ENCODE data around the gene TCP11L2. TPM values are rescaled to one million over a fixed set of nuclear protein-coding genes. Genes with fewer than 3 reads are reported as not detected.

The TCP11L2 gene
- total RNA-seq, 2 experiments from 2014 or later, result 139 to 144 TPM

- H3K4me1 ChIP-seq (ENCODE audit: insufficient read depth, low read length), result peaks cover 39% of the 10 kb centered on the region
- peaks cover 82% of the 10 kb centered on the region for H3K36me3 Mint-ChIP-seq (ENCODE audit: low read depth)
- no peak overlapping the region for H3K4me3 Mint-ChIP-seq
- DNase-seq (no peak), ATAC-seq (ENCODE audit: poor library complexity) (no peak)
- no peaks in the 10 kb centered on the region for H3K27me3 Mint-ChIP-seq
- TF ChIP-seq, protein P1, sequence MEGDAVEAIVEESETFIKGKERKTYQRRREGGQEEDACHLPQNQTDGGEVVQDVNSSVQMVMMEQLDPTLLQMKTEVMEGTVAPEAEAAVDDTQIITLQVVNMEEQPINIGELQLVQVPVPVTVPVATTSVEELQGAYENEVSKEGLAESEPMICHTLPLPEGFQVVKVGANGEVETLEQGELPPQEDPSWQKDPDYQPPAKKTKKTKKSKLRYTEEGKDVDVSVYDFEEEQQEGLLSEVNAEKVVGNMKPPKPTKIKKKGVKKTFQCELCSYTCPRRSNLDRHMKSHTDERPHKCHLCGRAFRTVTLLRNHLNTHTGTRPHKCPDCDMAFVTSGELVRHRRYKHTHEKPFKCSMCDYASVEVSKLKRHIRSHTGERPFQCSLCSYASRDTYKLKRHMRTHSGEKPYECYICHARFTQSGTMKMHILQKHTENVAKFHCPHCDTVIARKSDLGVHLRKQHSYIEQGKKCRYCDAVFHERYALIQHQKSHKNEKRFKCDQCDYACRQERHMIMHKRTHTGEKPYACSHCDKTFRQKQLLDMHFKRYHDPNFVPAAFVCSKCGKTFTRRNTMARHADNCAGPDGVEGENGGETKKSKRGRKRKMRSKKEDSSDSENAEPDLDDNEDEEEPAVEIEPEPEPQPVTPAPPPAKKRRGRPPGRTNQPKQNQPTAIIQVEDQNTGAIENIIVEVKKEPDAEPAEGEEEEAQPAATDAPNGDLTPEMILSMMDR (IDR thresholded peaks at IDR 0.05), result no peak
- ChIA-PET POLR2A (interaction anchor here (1.0 to 1.4 kb wide), 2 partner anchors 60 to 81 kb away, joined by 3 to 4 read pairs; partner anchors contain the start of gene CKAP4), CTCF (interaction anchor here (1.2 to 1.3 kb wide), 2 partner anchors 18 to 82 kb away, joined by 3 read pairs; no protein-coding TSS in a partner anchor)
- no peak overlapping the region for H3K27ac ChIP-seq (ENCODE audit: low read depth in 1 of 2, low read length in 2 of 2)
- H3K4me1 Mint-ChIP-seq (ENCODE audit: low read depth), result peaks cover 81% of the 10 kb centered on the region
- no peak overlapping the region for H3K4me3 ChIP-seq (ENCODE audit: low read length)
- H3K36me3 ChIP-seq (ENCODE audit: insufficient read depth, low read length), result peaks cover 27% of the 10 kb centered on the region
- H3K9me3 Mint-ChIP-seq, result no peaks in the 10 kb centered on the region
- no peaks in the 10 kb centered on the region for H3K27me3 ChIP-seq (ENCODE audit: control insufficient read depth in 1 of 2, insufficient read depth in 2 of 2, low read length in 2 of 2)
- H3K27ac Mint-ChIP-seq, result peak overlapping the region; percentile 41
- no peaks in the 10 kb centered on the region for H3K9me3 ChIP-seq (ENCODE audit: control insufficient read depth in 1 of 2, insufficient read depth in 1 of 2, low read length in 2 of 2)
- intact Hi-C loops (cut with DNase I, micrococcal nuclease), result loop anchor here in 1 of 2 experiments (5.0 to 10.0 kb wide), 2 partner anchors 44 to 1324 kb away; partner anchors contain the start of gene NOPCHAP1
Observed at GRCh38 chr12:106308611-106309010, 6.1 kb downstream of the TCP11L2 start.

DNA sequence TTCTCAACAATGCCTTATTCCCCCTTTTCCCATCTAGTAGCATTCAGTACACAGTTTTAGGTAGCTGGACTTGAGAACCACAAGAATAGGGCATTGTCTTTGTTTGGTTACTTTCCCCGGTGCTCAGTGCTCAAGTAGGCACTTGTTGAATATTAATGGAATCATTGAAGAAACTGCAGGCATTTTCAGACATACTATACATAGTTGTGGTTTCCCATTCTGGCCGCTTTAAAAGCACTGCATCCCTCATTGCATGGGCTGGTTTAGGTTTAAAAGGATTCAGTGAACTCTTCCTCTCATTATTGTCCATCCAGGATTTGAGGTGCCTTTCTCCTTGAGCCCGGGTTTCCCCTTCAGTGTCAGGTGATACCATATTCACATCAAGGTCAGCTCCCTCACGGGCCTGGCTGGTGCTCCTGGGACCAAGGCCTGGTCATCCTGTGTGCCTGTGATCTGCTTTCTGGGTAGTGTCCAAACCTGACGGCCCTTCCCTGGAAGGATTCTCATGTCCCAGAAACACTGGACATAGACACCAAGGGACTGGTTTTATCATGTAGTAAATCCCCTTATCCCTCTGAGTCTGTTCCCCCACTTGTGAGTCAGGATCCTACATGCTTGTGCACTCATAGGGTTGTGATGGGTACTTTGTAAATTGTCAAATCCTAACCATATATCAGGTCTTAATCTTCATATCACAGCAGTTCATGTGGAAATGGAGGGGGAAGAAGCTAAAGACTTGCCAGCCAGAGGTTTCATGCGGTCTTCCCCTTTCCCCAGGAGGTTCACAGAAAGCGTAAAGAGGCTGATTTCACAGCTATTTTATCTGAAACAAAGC lies 7.4 kb downstream of the TCP11L2 start:
- POLR2A ChIA-PET, result interaction anchor here (1.2 to 1.4 kb wide), 2 partner anchors 8 to 86 kb away, joined by 3 to 5 read pairs; no protein-coding TSS in a partner anchor
- peaks cover 82% of the 10 kb centered on the region for H3K36me3 Mint-ChIP-seq (ENCODE audit: low read depth)
- H3K27ac ChIP-seq (ENCODE audit: low read depth in 1 of 2, low read length in 2 of 2), result no peak overlapping the region

DNA sequence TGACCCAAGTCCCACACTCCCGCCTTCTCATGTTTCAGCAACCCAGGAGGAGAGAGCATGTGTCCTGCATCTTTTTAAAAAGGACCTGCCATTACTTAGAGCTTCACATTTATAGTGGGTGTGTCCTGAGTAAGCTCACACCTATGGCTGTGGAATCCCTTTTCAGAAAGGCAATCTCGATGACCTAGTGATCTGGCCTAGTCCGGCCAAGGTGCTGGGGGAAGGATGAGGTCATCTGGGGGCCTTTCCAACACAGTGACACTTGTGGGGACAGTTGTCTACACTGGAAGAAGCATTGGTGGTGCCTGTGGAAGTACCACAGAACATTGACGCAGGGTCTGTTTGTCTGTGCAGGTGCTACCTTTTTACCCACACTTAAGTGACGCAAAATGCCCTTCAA lies 8.2 kb downstream of the TCP11L2 start:
- H3K4me1 Mint-ChIP-seq (ENCODE audit: low read depth), result peaks cover 67% of the 10 kb centered on the region
- TF ChIP-seq, protein P1 (IDR thresholded peaks at IDR 0.05), result no peak
- ATAC-seq (ENCODE audit: poor library complexity) (no peak), DNase-seq (no peak)
- peaks cover 84% of the 10 kb centered on the region for H3K36me3 Mint-ChIP-seq (ENCODE audit: low read depth)
- Histone ChIP-seq H3K27me3 (ENCODE audit: control insufficient read depth in 1 of 2, insufficient read depth in 2 of 2, low read length in 2 of 2) (no peaks in the 10 kb centered on the region), H3K9me3 (ENCODE audit: control insufficient read depth in 1 of 2, insufficient read depth in 1 of 2, low read length in 2 of 2) (no peaks in the 10 kb centered on the region), H3K4me1 (ENCODE audit: insufficient read depth, low read length) (peaks cover 19% of the 10 kb centered on the region), H3K27ac (ENCODE audit: low read depth in 1 of 2, low read length in 2 of 2) (no peak overlapping the region), H3K4me3 (ENCODE audit: low read length) (no peak overlapping the region), H3K36me3 (ENCODE audit: insufficient read depth, low read length) (peaks cover 37% of the 10 kb centered on the region)
- CTCF ChIA-PET, result interaction anchor here (1.5 to 2.0 kb wide), 2 partner anchors 84 to 87 kb away, joined by 6 to 10 read pairs; no protein-coding TSS in a partner anchor
- POLR2A ChIA-PET, result interaction anchor here (1.4 kb wide), 1 partner anchor 87 kb away, joined by 3 read pairs; no protein-coding TSS in a partner anchor
- no peaks in the 10 kb centered on the region for H3K9me3 Mint-ChIP-seq
- H3K4me3 Mint-ChIP-seq, result no peak overlapping the region
- intact Hi-C loops (cut with DNase I, micrococcal nuclease), result no loop called here
- H3K27me3 Mint-ChIP-seq, result no peaks in the 10 kb centered on the region
- H3K27ac Mint-ChIP-seq, result peak overlapping the region; percentile 5

More for the DNA sequence above, 7.4 kb downstream of the TCP11L2 start:
- Mint-ChIP-seq H3K4me1 (ENCODE audit: low read depth) (peaks cover 68% of the 10 kb centered on the region), H3K27me3 (no peaks in the 10 kb centered on the region), H3K27ac (peak overlapping the region; percentile 5), H3K9me3 (no peaks in the 10 kb centered on the region), H3K4me3 (peak overlapping the region; percentile 30)
- CTCF ChIA-PET, result interaction anchor here (1.3 to 2.0 kb wide), 3 partner anchors 83 to 86 kb away, joined by 3 to 10 read pairs (median 6); no protein-coding TSS in a partner anchor
- DNase-seq (no peak), ATAC-seq (ENCODE audit: poor library complexity) (no peak)
- intact Hi-C loops (cut with DNase I, micrococcal nuclease), result loop anchor here in 1 of 2 experiments (5.0 to 10.0 kb wide), 2 partner anchors 42 to 1325 kb away; partner anchors contain the start of gene NOPCHAP1
- Histone ChIP-seq H3K27me3 (ENCODE audit: control insufficient read depth in 1 of 2, insufficient read depth in 2 of 2, low read length in 2 of 2) (no peaks in the 10 kb centered on the region), H3K9me3 (ENCODE audit: control insufficient read depth in 1 of 2, insufficient read depth in 1 of 2, low read length in 2 of 2) (no peaks in the 10 kb centered on the region), H3K4me3 (ENCODE audit: low read length) (no peak overlapping the region), H3K36me3 (ENCODE audit: insufficient read depth, low read length) (peaks cover 34% of the 10 kb centered on the region), H3K4me1 (ENCODE audit: insufficient read depth, low read length) (peaks cover 26% of the 10 kb centered on the region)
- TF ChIP-seq, protein P1 (IDR thresholded peaks at IDR 0.05), result no peak

All from CD4-positive, alpha-beta T cell (primary cell).